Erythroblast (primary cell): ENCODE data around the gene KIAA0513.

ENCODE experiments used
- GATA1 ChIP-seq: IDR thresholded peaks from 2 replicates; pipeline ENCODE4 v1.6.1; 2011; ENCODE audit warnings: low read depth, mild to moderate bottlenecking, control low read depth, low read length, moderate library complexity
- POLR2A ChIP-seq: IDR thresholded peaks from 2 replicates; pipeline ENCODE4 v1.6.1; 2011; ENCODE audit warnings: mild to moderate bottlenecking, low read length

DNA sequence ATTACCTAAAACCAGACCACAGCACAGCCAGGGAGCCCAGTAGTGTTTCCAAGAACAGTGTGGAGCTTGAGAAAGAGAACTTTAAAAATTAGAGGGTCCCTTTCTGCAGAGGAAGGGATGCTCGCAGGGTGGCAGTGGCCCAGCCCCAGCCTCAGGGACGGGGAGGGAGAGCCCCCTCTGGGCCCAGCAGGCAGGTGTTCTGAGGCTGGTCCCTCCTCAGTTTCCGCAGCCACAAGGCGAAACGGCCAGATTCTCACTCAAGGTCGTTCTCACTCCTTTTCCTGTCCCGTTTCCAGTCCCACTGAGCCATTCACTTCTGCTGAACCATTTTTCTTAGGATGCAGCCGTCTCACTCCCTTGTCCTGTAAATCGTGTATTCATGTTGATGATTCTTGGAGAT lies 64.7 kb downstream of the KIAA0513 start:
- TF ChIP-seq POLR2A (no peak), GATA1 (no peak)
